Esophagus muscularis mucosa (tissue), 4 donors: ENCODE results near the gene AURKA. TPM values are rescaled to one million over a fixed set of nuclear protein-coding genes. Genes with fewer than 3 reads are reported as not detected.

Experiments
- DNase-seq: peaks from one replicate; pipeline ENCODE4 v3.0.0-alpha.2; 2017; ENCODE audit errors: extremely low spot score
- H3K27ac ChIP-seq, 4 donors: fragments of 200-600 bp; sonication (generic); replicated peaks in 1 of 4; 1 replicate in 3 of 4; 2 replicates in 1 of 4; pipeline ENCODE4 v1.5.1; 2016 to 2019; ENCODE audit warnings: mild to moderate bottlenecking in 1 of 4
- H3K27me3 ChIP-seq, 4 donors: fragments of 200-600 bp; sonication (generic); one replicate each; pipeline versions ENCODE4 v1.5.1 to v1.6.0; 2016 to 2019
- H3K36me3 ChIP-seq, 4 donors: fragments of 200-600 bp; sonication (generic); one replicate each; pipeline ENCODE4 v1.5.1; 2016 to 2019
- H3K4me1 ChIP-seq, 4 donors: fragments of 200-600 bp; sonication (generic); one replicate each; pipeline ENCODE4 v1.5.1; 2016 to 2019
- H3K4me3 ChIP-seq, 4 donors: fragments of 200-600 bp; sonication (generic); 1 replicate in 2 of 4; 2 replicates in 2 of 4; pipeline ENCODE4 v1.5.1; 2016 to 2019; ENCODE audit warnings: mild to moderate bottlenecking in 4 of 4, moderate library complexity in 1 of 4
- H3K9me3 ChIP-seq, 4 donors: fragments of 200-600 bp; sonication (generic); 1 replicate in 3 of 4; 2 replicates in 1 of 4; pipeline ENCODE4 v1.5.1; 2016 to 2019
- EP300 ChIP-seq: sonication (generic); formaldehyde crosslinking; IDR thresholded peaks from one replicate; pipeline ENCODE4 v1.6.1; 2017; ENCODE audit warnings: antibody characterized with exemption
- POLR2A ChIP-seq: fragments of 450-650 bp; IDR thresholded peaks from one replicate; pipeline ENCODE4 v1.6.1; 2017; ENCODE audit warnings: antibody characterized with exemption, moderate library complexity, mild to moderate bottlenecking, low read depth
- POLR2AphosphoS5 ChIP-seq, 2 donors: sonication (generic); formaldehyde crosslinking; IDR thresholded peaks; one replicate each; pipeline ENCODE4 v1.6.1; 2017; ENCODE audit warnings: antibody characterized with exemption in 2 of 2
- WGBS: methylation state at CpG from one replicate; pipeline ENCODE4 v1.1.5; 2018; 5-methylcytosine and 5-hydroxymethylcytosine counted together
- intact Hi-C: fragments of 100-400 bp; cut with DNase I; formaldehyde crosslinking; loops from one replicate; pipeline ENCODE4 v1.15.1; 2023
- total RNA-seq, 4 donors: library from RNA; depleted of rRNA; stranded (reverse); fragments of >200 nt; gene quantifications; one replicate each; pipeline versions ENCODE4 v1.1.0 to v1.2.1, GENCODE V29; 2016
- TF ChIP-seq, protein P1 (sequence below), 3 experiments: fragments of 200-600 bp in 2 of 3; fragments of 450-650 bp in 1 of 3; sonication (generic) in 2 of 3; IDR thresholded peaks; one replicate each; pipeline ENCODE4 v1.5.1; 2017 to 2019; ENCODE audit warnings: antibody characterized with exemption in 3 of 3, mild to moderate bottlenecking in 2 of 3, moderate library complexity in 1 of 3

AURKA gene
- total RNA-seq, 4 donors from 2014 or later, result 0.66 to 2.1 (median 1.4) TPM

DNA sequence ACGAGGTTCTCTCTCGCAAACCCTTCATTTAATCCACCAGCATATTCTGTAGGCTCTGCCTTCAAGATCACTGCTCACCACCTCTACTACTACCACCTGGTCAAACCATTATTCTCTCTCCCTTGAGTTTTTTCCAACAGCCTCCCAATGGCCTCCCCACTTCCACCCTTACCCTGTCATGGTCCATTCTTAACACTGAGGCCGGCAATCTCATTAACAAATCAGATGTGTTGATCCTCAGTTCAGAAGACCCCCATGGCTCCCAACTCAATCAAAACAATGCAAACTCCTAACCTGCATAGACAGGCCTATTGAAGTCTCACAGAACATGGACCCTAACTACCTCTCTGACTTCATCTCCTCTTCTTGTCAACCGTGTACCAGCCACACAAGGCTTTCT is 2.2 kb downstream of the AURKA start:
- H3K27ac ChIP-seq, result no peak overlapping the region
- peaks cover 0 to 9% (median 7%) of the 10 kb centered on the region in 4 donors for H3K36me3 ChIP-seq
- H3K4me3 ChIP-seq, result no peak overlapping the region
- no peak for TF ChIP-seq POLR2A
- TF ChIP-seq EP300, result no peak
- TF ChIP-seq, protein P1, sequence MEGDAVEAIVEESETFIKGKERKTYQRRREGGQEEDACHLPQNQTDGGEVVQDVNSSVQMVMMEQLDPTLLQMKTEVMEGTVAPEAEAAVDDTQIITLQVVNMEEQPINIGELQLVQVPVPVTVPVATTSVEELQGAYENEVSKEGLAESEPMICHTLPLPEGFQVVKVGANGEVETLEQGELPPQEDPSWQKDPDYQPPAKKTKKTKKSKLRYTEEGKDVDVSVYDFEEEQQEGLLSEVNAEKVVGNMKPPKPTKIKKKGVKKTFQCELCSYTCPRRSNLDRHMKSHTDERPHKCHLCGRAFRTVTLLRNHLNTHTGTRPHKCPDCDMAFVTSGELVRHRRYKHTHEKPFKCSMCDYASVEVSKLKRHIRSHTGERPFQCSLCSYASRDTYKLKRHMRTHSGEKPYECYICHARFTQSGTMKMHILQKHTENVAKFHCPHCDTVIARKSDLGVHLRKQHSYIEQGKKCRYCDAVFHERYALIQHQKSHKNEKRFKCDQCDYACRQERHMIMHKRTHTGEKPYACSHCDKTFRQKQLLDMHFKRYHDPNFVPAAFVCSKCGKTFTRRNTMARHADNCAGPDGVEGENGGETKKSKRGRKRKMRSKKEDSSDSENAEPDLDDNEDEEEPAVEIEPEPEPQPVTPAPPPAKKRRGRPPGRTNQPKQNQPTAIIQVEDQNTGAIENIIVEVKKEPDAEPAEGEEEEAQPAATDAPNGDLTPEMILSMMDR (IDR thresholded peaks at IDR 0.05), result no peak
- TF ChIP-seq POLR2AphosphoS5 (IDR thresholded peaks at IDR 0.05), result no peak
- H3K4me1 ChIP-seq, result peaks cover 24 to 30% (median 27%) of the 10 kb centered on the region in 4 donors
- intact Hi-C loops, result loop anchor here (1.0 kb wide), 1 partner anchor 23 kb away; no protein-coding TSS in a partner anchor
- WGBS, result 89% methylated on average over 4 of the region's 4 CpGs
- H3K9me3 ChIP-seq, result no peaks in the 10 kb centered on the region
- H3K27me3 ChIP-seq, result no peaks in the 10 kb centered on the region
- peak; percentile 53 for DNase-seq

DNA sequence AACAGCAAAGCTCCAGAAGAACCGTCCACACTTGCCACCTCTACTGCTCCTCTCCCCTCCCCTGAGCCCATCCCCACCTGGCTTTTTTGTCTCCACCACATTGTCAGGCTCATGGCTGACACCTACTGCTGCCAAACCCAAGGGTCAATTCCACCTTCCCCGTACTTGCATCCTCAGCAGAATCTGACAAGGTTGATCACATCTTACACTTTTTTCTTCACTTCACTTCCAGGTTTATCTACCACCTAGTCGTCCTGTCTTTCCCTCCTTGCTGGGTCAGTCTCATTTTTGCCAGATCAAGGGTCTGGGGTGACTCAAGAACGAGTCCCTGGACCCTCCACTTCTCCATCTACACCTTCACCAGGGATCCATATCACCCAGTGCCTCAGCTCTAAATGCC is 3.1 kb downstream of the AURKA start:
- H3K36me3 ChIP-seq, result peaks cover 0 to 12% (median 7%) of the 10 kb centered on the region in 4 donors
- DNase-seq, result peak; percentile 31
- H3K4me1 ChIP-seq, result peaks cover 18 to 21% (median 19%) of the 10 kb centered on the region in 4 donors
- no peak overlapping the region for H3K4me3 ChIP-seq
- H3K27me3 ChIP-seq, result no peaks in the 10 kb centered on the region
- no peaks in the 10 kb centered on the region for H3K9me3 ChIP-seq
- WGBS, result 84% methylated on average over 4 of the region's 4 CpGs
- TF ChIP-seq EP300 (no peak), POLR2AphosphoS5 (IDR thresholded peaks at IDR 0.05) (no peak), POLR2A (no peak)
- TF ChIP-seq, protein P1 (IDR thresholded peaks at IDR 0.05), result no peak
- intact Hi-C loops, result no loop called here
- H3K27ac ChIP-seq, result no peak overlapping the region

DNA sequence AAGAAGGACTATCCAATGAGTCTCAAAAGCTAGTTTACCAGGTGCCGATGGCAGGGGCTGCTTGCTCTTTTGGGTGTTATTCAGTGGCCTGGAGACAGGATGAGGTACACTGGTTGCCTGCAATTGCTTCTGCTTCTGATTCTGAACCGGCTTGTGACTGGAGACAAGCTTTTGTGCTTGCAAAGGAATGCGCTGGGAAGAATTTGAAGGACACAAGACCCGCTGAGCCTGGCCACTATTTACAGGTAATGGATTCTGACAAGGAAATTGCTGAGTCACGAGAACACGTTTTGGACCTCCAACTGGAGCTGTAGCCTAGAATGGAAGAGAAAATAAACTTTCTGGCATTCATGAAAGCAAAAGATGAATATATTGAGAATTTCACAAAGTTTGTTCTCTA is 5.8 kb downstream of the AURKA start:
- 94% methylated on average over 6 of the region's 6 CpGs for WGBS

DNA sequence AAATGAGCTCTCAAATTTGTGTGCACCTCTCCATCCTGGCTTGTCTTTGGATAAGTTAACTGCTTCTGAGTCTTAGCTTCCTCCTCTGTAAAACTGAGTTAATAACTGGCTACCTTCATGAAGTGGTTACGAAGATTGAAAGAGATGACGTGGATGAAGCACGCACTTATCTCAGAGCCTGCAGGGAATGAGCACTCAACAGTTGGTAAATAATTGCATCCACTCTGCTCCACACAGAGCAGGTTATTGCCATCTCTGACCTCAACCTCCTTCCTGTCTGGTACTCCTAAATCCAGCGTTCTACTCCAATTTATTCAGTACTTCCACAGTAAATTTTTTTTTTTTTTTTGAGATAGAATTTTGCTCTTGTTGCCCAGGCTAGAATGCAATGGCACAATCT is 6.9 kb downstream of the AURKA start:
- DNase-seq, result no peak
- intact Hi-C loops, result no loop called here
- WGBS, result 83% methylated on average over 4 of the region's 4 CpGs
- H3K9me3 ChIP-seq, result no peaks in the 10 kb centered on the region
- TF ChIP-seq, protein P1 (IDR thresholded peaks at IDR 0.05), result no peak
- TF ChIP-seq POLR2A (no peak), POLR2AphosphoS5 (IDR thresholded peaks at IDR 0.05) (no peak), EP300 (no peak)
- no peak overlapping the region for H3K4me3 ChIP-seq
- no peaks in the 10 kb centered on the region for H3K27me3 ChIP-seq
- peaks cover 0 to 15% (median 7%) of the 10 kb centered on the region in 4 donors for H3K36me3 ChIP-seq
- no peak overlapping the region for H3K27ac ChIP-seq
- no peaks in the 10 kb centered on the region for H3K4me1 ChIP-seq

More for the DNA sequence above, 5.8 kb downstream of the AURKA start:
- H3K9me3 ChIP-seq, result no peaks in the 10 kb centered on the region
- intact Hi-C loops, result no loop called here
- no peaks in the 10 kb centered on the region for H3K27me3 ChIP-seq
- H3K4me3 ChIP-seq, result no peak overlapping the region
- peaks cover 0 to 15% (median 7%) of the 10 kb centered on the region in 4 donors for H3K36me3 ChIP-seq
- peaks cover 4 to 6% (median 5%) of the 10 kb centered on the region in 4 donors for H3K4me1 ChIP-seq
- peak; percentile 75 for DNase-seq
- TF ChIP-seq, protein P1 (IDR thresholded peaks at IDR 0.05), result no peak
- TF ChIP-seq EP300, result no peak
- no peak for TF ChIP-seq POLR2A
- no peak for TF ChIP-seq POLR2AphosphoS5 (IDR thresholded peaks at IDR 0.05)
- H3K27ac ChIP-seq, result no peak overlapping the region

DNA sequence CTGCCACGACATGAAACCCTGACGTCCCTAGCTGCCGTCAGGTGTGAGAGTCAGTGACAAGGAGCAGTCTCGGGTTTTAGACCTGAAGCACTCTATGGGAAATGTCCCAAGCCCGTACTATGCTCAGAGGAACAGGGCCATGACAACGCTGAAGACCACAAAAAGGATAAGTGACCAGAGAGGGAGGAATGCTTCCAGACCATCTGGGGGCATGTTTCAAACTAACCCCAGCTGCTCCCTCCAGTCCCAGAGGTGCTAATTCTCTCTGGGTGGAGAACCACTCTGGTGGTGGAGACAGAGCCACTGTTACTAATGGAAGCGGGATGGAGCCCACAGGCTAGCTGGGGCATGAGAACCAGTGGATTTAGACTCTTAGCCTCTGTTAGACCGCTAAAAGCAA is 8.7 kb downstream of the AURKA start:
- H3K36me3 ChIP-seq, result peaks cover 0 to 15% (median 7%) of the 10 kb centered on the region in 4 donors
- H3K27ac ChIP-seq, result no peak overlapping the region
- WGBS, result 87% methylated on average over 8 of the region's 8 CpGs
- DNase-seq, result peak; percentile 72
- no peak overlapping the region for H3K4me3 ChIP-seq
- no peaks in the 10 kb centered on the region for H3K4me1 ChIP-seq
- H3K9me3 ChIP-seq, result no peaks in the 10 kb centered on the region
- intact Hi-C loops, result no loop called here
- TF ChIP-seq EP300 (no peak), POLR2A (no peak), POLR2AphosphoS5 (IDR thresholded peaks at IDR 0.05) (no peak)
- TF ChIP-seq, protein P1 (IDR thresholded peaks at IDR 0.05), result no peak
- H3K27me3 ChIP-seq, result no peaks in the 10 kb centered on the region
